ENCODE results near the gene BICD1.

DNA sequence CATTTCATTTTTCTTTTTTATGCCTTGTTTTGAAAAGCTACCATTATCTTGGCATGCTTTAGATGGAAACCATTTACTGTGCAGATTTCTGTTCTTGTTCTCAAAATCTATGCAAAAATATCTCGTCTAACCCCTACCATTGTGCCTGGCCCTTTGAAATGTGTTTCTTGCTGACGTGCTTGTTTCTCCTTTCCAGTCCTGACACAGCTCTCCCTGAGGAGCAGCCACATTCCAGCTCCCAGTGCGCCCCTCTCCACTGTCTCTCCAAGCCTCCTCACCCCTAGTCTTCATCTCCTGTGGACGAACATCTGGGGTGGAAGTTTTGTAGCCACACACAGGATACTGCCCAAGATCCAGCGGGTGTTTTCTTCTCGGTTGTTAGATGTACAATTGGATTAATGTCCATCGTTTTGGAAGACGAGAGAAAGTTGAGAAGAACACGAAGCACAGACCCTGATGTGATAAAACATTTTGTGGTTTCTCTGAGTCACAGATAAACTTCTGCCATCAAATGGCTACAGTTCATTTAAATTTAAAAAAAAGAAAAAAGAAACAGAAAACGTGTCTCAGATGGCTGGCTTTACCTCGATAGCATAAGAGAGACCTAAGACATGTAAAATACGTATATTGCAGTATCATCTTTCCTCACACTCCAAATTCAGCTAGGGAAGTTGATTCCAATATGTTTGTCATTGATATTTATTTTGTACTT lies 270.9 kb downstream of the BICD1 start:
- TF ChIP-seq, protein P1, sequence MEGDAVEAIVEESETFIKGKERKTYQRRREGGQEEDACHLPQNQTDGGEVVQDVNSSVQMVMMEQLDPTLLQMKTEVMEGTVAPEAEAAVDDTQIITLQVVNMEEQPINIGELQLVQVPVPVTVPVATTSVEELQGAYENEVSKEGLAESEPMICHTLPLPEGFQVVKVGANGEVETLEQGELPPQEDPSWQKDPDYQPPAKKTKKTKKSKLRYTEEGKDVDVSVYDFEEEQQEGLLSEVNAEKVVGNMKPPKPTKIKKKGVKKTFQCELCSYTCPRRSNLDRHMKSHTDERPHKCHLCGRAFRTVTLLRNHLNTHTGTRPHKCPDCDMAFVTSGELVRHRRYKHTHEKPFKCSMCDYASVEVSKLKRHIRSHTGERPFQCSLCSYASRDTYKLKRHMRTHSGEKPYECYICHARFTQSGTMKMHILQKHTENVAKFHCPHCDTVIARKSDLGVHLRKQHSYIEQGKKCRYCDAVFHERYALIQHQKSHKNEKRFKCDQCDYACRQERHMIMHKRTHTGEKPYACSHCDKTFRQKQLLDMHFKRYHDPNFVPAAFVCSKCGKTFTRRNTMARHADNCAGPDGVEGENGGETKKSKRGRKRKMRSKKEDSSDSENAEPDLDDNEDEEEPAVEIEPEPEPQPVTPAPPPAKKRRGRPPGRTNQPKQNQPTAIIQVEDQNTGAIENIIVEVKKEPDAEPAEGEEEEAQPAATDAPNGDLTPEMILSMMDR (conservative IDR thresholded peaks at IDR 0.05): no peak
- no peak for TF ChIP-seq ZFX (IDR thresholded peaks at IDR 0.05)
